Astrocyte of the cerebellum (primary cell): Measurements from ENCODE around the gene DISC1.

Experiments used
- DNase-seq: peaks from one replicate; pipeline ENCODE4 v3.0.0-alpha.2; 2011; ENCODE audit warnings: low read depth
- H3K4me3 ChIP-seq: 2 replicates; pipeline ENCODE4 v1.5.1; 2011; ENCODE audit warnings: mild to moderate bottlenecking, low read depth, low read length, moderate library complexity
- CTCF ChIP-seq: IDR thresholded peaks from 2 replicates; pipeline ENCODE4 v1.5.1; 2012; ENCODE audit warnings: low read length, low read depth, moderate library complexity, mild to moderate bottlenecking; ENCODE audit errors: missing control alignments
- in situ Hi-C: cut with HindIII; loops from 2 replicates; pipeline ENCODE4 v1.10.0; 2017; ENCODE audit warnings: low sequenced_read_pairs

The DISC1 gene

GRCh38 chr1:232037774-232038388 is 411.3 kb downstream of the DISC1 start:
- in situ Hi-C loops, result no loop called here
- DNase-seq, result no peak
- no peak for TF ChIP-seq CTCF
- no peak overlapping the region for H3K4me3 ChIP-seq

DNA sequence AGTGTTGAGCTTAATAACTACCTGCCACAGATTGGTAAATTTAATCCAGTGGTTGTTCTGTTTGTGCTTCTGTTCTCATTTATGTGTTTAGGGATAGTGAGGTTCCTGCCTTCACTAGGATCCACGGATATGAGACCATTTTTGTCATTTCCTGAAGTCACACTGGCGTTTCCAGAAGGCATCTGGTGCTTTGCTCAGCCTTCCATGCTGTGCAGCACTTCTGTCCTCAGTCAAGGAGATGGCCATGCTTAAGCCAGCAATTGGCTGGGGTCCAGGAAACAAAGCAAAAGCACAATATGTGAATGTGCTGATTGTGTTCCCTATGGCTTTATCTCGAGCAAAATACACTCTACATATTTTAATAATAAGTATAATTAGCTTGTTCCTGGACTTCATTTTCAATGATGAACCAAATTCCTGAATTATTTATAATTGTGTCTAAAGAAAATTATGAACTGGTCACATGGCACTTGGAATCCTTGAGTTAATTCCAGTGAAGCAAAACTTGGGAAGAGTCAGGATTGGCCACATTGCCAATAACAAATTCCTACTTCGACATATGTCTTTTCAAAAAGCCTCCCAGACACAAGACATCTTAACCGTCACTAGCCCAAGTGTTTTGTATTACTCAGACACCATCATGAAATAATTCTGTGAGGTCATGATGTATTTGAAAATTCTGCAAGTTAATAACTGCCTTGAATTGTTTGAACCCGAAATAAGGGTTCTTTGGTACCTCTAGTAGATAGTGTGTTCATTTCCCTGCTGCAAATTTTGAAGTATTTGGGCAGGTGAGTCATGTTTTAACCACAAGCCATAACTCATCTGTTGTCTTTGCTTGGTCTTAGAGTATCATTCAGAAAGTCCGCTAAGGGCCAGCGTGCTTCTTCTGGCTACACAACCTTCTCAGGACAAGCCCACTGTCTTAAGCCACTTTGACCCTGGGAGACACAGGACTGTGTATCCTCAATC is 412.4 kb downstream of the DISC1 start:
- in situ Hi-C loops, result no loop called here
- peak; percentile 4 for DNase-seq
- no peak for TF ChIP-seq CTCF
- H3K4me3 ChIP-seq, result no peak overlapping the region

- no peak for DNase-seq
- in situ Hi-C loops, result no loop called here
- no peak for TF ChIP-seq CTCF
- H3K4me3 ChIP-seq, result no peak overlapping the region
Measured at GRCh38 chr1:232040260-232040659, 413.7 kb downstream of the DISC1 start.

GRCh38 chr1:232044728-232045127 is 418.1 kb downstream of the DISC1 start:
- H3K4me3 ChIP-seq, result no peak overlapping the region
- no peak for TF ChIP-seq CTCF
- in situ Hi-C loops, result no loop called here
- no peak for DNase-seq

- DNase-seq, result no peak
- no peak overlapping the region for H3K4me3 ChIP-seq
- TF ChIP-seq CTCF, result no peak
- in situ Hi-C loops, result no loop called here
Measured at GRCh38 chr1:232045139-232045994, 418.8 kb downstream of the DISC1 start.

- in situ Hi-C loops, result no loop called here
- TF ChIP-seq CTCF, result no peak
Measured at GRCh38 chr1:232046451-232047306, 420.1 kb downstream of the DISC1 start.

More at GRCh38 chr1:232046451-232047306, 420.1 kb downstream of the DISC1 start:
- no peak overlapping the region for H3K4me3 ChIP-seq
- DNase-seq, result no peak
